Osteoblast (primary cell): ENCODE measurements around the gene LMX1A. TPM values are rescaled to one million over a fixed set of nuclear protein-coding genes. Genes with fewer than 3 reads are reported as not detected.

Experiments
- DNase-seq: peaks from one replicate; pipeline ENCODE4 v3.0.0; 2011; ENCODE audit warnings: low spot score, mixed read lengths; ENCODE audit not compliant: insufficient read length; ENCODE audit errors: missing footprints
- H2AFZ ChIP-seq: 2 replicates; pipeline ENCODE4 v1.6.0; 2011; ENCODE audit warnings: mild to moderate bottlenecking, low read length
- H3K27ac ChIP-seq: 2 replicates; pipeline ENCODE4 v1.5.1; 2011; ENCODE audit warnings: mild to moderate bottlenecking, low read depth, low read length, moderate library complexity
- H3K27me3 ChIP-seq: 2 replicates; pipeline ENCODE4 v1.6.0; 2012; ENCODE audit warnings: mild to moderate bottlenecking, control low read depth, inconsistent platforms, low read length, moderate library complexity; ENCODE audit not compliant: insufficient read depth
- H3K36me3 ChIP-seq: 2 replicates; pipeline ENCODE4 v1.5.1; 2011; ENCODE audit warnings: mild to moderate bottlenecking, low read length, control low read depth, moderate library complexity; ENCODE audit not compliant: insufficient read depth
- H3K4me1 ChIP-seq: 2 replicates; pipeline ENCODE4 v1.5.1; 2011; ENCODE audit warnings: mild to moderate bottlenecking, low read length, control low read depth, moderate library complexity; ENCODE audit not compliant: insufficient read depth
- H3K4me2 ChIP-seq: 2 replicates; pipeline ENCODE4 v1.6.0; 2011; ENCODE audit warnings: mild to moderate bottlenecking, low read length; ENCODE audit not compliant: insufficient read depth
- H3K4me3 ChIP-seq: fragments of 200-600 bp; sonication (generic); 3 replicates; pipeline ENCODE4 v1.5.1; 2012; ENCODE audit warnings: mild to moderate bottlenecking, low read length, inconsistent platforms; ENCODE audit not compliant: insufficient read depth
- H3K79me2 ChIP-seq: 2 replicates; pipeline ENCODE4 v1.6.0; 2012; ENCODE audit warnings: mild to moderate bottlenecking, low read length, control low read depth, inconsistent platforms; ENCODE audit not compliant: insufficient read depth
- H3K9me3 ChIP-seq: 2 replicates; pipeline ENCODE4 v1.5.1; 2011; ENCODE audit warnings: low read depth, low read length, control low read depth
- H4K20me1 ChIP-seq: 2 replicates; pipeline ENCODE4 v1.6.0; 2012; ENCODE audit warnings: mild to moderate bottlenecking, low read length, control low read depth; ENCODE audit not compliant: insufficient read depth
- total RNA-seq: library from RNA; depleted of rRNA; stranded (reverse); fragments of >200 nt; gene quantifications from 2 replicates; pipeline ENCODE4 v1.2.3, GENCODE V29; 2012
- TF ChIP-seq, protein P1 (sequence below): IDR thresholded peaks from 2 replicates; pipeline ENCODE4 v1.5.1; 2011; ENCODE audit warnings: mild to moderate bottlenecking, low read depth, low read length, moderate library complexity; ENCODE audit errors: extremely low read depth

LMX1A gene
- total RNA-seq, 1 donor, result not detected

- Histone ChIP-seq H2AFZ (no peak overlapping the region), H3K4me1 (no peaks in the 10 kb centered on the region), H3K79me2 (no peaks in the 10 kb centered on the region), H3K36me3 (no peaks in the 10 kb centered on the region), H3K27me3 (no peaks in the 10 kb centered on the region), H3K4me3 (no peak overlapping the region), H4K20me1 (no peaks in the 10 kb centered on the region), H3K4me2 (no peak overlapping the region), H3K9me3 (no peaks in the 10 kb centered on the region), H3K27ac (no peak overlapping the region)
- no peak for DNase-seq
- TF ChIP-seq, protein P1, sequence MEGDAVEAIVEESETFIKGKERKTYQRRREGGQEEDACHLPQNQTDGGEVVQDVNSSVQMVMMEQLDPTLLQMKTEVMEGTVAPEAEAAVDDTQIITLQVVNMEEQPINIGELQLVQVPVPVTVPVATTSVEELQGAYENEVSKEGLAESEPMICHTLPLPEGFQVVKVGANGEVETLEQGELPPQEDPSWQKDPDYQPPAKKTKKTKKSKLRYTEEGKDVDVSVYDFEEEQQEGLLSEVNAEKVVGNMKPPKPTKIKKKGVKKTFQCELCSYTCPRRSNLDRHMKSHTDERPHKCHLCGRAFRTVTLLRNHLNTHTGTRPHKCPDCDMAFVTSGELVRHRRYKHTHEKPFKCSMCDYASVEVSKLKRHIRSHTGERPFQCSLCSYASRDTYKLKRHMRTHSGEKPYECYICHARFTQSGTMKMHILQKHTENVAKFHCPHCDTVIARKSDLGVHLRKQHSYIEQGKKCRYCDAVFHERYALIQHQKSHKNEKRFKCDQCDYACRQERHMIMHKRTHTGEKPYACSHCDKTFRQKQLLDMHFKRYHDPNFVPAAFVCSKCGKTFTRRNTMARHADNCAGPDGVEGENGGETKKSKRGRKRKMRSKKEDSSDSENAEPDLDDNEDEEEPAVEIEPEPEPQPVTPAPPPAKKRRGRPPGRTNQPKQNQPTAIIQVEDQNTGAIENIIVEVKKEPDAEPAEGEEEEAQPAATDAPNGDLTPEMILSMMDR, result no peak
Measured at GRCh38 chr1:165284454-165284853, 72.1 kb downstream of the LMX1A start.

DNA sequence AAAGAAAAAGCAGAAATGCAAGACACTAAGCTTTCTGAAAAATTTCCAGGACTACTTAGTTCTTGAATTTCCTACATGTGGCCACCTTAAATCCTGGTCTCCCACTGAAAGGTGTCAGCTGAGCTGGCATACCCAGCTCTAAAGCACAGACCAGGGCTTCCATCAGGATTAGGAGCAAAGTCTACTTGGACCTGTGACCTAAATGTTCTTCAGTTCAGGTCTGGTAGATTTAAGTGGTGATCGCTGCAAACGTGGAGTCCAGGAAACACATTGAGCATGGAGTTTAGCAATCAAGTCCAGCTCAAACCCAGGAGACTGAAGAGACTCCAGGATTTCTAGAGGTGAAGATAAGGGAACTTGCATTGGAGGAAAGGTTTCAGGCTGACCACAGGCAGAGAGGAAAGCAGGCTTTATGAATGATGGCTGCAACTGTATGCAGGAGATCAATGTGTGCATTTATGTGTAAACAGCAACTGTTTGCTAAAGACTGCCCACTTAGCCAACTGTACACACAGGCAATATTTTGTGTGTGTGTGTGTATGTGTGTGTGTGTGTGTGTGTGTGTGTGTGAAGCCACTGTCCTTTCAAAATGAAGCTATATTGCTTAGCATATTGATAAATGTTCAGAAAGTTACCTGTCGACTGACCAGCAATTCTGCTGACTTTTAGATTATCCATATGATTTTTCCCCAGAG is 75.2 kb downstream of the LMX1A start:
- Histone ChIP-seq H3K9me3 (no peaks in the 10 kb centered on the region), H3K4me1 (no peaks in the 10 kb centered on the region), H3K4me3 (no peak overlapping the region), H3K4me2 (no peak overlapping the region), H3K79me2 (no peaks in the 10 kb centered on the region), H3K36me3 (no peaks in the 10 kb centered on the region), H3K27ac (no peak overlapping the region), H3K27me3 (no peaks in the 10 kb centered on the region), H2AFZ (no peak overlapping the region), H4K20me1 (no peaks in the 10 kb centered on the region)
- TF ChIP-seq, protein P1, result no peak
- DNase-seq, result no peak

GRCh38 chr1:165279882-165280281 is 76.6 kb downstream of the LMX1A start:
- H3K4me3 ChIP-seq, result no peak overlapping the region
- no peaks in the 10 kb centered on the region for H3K79me2 ChIP-seq
- H3K27me3 ChIP-seq, result no peaks in the 10 kb centered on the region
- H3K4me2 ChIP-seq, result no peak overlapping the region
- DNase-seq, result no peak
- no peaks in the 10 kb centered on the region for H3K36me3 ChIP-seq
- TF ChIP-seq, protein P1, result no peak
- no peaks in the 10 kb centered on the region for H3K4me1 ChIP-seq
- H3K9me3 ChIP-seq, result no peaks in the 10 kb centered on the region
- H4K20me1 ChIP-seq, result no peaks in the 10 kb centered on the region
- no peak overlapping the region for H3K27ac ChIP-seq
- H2AFZ ChIP-seq, result no peak overlapping the region

- H3K36me3 ChIP-seq, result no peaks in the 10 kb centered on the region
- no peaks in the 10 kb centered on the region for H3K79me2 ChIP-seq
- no peaks in the 10 kb centered on the region for H3K27me3 ChIP-seq
- H4K20me1 ChIP-seq, result no peaks in the 10 kb centered on the region
- no peak overlapping the region for H3K4me2 ChIP-seq
- TF ChIP-seq, protein P1, result no peak
- no peaks in the 10 kb centered on the region for H3K4me1 ChIP-seq
- H3K4me3 ChIP-seq, result no peak overlapping the region
- DNase-seq, result no peak
- H3K27ac ChIP-seq, result no peak overlapping the region
- H3K9me3 ChIP-seq, result no peaks in the 10 kb centered on the region
- H2AFZ ChIP-seq, result no peak overlapping the region
Measured at GRCh38 chr1:165276314-165276713, 80.2 kb downstream of the LMX1A start.
